NCI-H146 treated with DMSO at 0.1 percent for 48 hours (cell line): Measurements from ENCODE around the gene PPP1R2C.

Experiments
- DNase-seq: peaks from one replicate; lab custom pipeline; 2025; ENCODE audit not compliant: unreplicated experiment; lab: John Stamatoyannopoulos, UW

Gene PPP1R2C

DNA sequence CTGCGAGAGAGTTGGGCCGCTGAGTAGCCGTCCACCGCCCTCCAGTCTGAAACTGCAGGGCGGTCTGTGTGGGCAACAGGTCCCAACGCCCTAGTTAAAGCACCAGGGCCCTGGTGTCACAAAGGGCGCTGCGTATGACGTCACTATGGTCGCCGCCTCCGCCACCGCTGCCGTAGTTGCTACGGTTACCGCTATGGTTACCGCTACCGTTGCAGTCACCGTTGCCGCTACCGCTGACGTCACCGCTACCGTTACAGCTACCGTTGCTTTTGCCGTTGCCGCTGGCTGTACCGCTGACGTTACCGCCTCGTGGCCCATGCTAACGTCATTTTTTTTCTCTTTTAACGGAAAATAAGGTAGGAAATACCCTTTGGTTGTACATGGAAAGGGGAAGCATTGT, at the start of gene PPP1R2C:
PPP1R2C (minus strand) TSS at position 68 of the 400 bp plus-strand sequence. CDS start 84 bp downstream, outside the sequence.
- no peak for DNase-seq

DNA sequence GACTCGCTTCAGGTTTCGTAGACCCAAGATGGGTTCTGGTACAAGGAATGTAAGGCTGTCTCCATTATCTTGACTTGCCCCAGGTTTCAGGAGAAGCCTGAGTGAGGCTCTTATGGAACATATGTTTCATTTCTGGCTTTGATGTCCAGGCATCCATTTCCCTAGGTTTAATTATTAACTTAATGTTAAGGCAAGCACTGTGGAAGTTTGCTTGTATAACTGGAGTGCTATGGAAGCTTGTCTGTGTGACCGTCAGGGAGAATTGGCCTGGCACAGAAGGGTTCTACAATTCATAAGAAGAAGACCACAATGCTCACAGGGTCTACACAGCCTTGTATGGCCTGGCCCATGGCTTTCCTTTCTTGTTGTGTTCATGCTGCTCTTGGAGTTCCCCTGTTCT, 47.2 kb upstream of the PPP1R2C start:
- DNase-seq: no peak

DNA sequence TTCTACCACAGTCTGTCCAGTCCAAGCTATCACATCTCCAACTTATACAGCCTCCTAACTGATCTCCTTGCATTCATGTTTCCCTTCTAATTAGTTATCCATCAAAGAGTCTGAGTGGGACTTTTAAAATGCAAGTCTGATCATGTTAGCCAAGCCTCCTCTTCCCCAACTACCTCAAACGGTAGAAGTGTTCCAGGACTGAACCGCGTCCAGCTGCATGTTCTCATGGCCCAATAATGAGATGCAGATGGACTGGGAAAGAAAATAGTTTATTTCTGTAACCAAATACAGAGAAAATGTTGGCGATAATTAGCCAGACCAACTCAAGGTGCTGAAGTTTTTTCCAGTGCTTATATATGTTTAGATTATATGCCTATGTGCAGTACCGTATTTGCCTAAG, 46.6 kb upstream of the PPP1R2C start:
- no peak for DNase-seq

DNA sequence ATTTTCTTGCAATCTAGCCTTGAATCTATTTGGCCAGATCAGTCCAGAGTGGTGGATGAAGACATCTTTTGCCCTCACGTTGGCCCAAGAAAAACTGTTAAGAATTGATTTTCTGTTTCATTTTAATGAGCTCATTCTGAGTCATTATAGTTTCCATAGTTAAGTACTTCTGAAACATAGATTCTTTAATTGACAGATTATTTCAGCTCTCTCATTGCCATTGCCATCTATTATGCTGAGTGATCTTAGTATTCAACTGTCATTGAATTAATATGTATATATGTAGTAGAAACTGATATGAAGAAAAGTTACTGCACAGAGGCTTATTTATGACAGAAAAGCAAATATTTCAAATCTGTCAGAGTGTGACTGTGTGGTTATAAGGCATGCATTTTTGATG, 45.5 kb upstream of the PPP1R2C start:
- DNase-seq: no peak

DNA sequence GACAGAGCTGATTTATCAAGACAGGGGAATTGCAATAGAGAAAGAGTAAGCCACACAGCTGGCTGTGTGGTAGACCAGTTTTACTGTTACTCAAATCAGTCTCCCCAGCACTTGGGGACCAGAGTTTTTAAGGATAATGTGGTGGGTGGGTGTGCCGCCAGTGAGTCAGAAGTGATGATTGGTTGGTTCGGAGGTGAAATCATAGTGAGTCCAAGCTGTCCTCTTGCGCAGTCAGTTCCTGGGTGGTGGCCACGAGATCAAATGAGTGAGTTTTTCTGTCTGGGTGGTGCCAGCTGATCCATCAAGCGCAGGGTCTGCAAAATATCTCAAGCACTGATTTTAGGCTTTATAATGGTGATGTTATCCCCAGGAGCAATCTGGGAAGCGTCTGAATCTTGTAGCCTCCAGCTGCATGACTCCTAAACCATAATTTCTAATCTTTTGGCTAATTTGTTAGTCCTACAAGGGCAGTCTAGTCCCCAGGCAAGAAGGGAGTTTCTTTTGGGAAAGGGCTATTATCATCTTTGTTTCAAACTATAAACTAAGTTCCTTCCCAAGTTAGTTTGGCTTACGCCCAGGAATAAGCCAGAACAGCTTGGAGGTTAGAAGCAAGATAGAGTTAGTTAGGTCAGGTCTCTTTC, 44.0 kb upstream of the PPP1R2C start:
- DNase-seq: no peak

DNA sequence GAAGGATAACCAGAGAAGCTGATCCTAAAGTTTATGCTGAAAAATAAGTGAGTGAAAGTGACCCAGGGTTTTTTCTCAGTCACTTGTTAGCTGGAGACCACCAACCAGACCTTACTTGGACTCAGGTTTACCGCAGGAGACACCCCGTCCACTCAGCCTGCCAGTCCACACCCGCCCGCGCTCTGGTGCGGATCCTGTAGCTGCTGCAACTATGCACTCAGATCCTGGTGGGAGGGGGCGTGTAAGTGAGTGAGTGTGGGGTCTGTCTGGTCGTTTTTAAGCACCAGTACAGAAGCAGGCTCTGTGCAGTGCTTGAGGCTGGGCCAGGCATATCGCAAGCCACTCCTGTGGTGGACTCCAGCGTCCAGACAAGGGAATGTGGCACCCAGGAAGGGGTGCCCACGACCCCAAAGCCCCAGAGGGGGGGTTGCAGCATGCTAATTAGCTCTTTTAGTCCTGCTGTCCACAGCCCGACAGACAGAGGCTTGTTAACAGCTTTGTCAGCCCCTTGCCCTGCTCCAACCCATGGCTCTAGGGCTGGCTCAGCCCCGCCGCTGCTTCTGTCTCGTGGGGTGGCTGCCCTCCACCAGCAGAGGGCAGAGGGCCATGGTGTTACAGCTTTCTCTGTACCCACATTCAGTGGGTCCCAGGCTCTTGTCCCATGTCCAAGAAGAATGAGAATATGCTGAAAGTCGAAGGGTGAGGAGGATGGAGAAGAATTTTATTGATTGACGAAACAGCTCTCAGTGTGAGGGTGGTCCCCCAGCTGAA, 40.4 kb upstream of the PPP1R2C start:
- no peak for DNase-seq

DNA sequence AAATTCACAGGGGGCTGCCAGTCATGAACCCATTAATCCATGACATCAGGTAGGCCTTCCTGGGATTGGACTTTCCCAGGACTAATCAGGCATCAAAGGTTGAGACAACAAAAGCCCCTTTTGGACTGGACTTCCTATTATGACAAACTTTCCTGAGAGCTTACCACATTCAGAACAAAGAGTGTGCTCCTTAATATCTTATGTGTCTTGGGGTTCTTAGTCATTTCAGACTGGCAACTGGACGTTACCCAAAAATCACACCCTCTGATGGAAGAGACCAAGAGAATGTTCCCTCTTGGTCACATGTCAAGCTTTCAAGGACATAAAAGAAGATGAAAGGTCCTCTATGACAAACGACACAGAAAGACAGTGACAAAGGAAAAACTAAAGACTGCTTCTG, 31.6 kb upstream of the PPP1R2C start:
- no peak for DNase-seq

DNA sequence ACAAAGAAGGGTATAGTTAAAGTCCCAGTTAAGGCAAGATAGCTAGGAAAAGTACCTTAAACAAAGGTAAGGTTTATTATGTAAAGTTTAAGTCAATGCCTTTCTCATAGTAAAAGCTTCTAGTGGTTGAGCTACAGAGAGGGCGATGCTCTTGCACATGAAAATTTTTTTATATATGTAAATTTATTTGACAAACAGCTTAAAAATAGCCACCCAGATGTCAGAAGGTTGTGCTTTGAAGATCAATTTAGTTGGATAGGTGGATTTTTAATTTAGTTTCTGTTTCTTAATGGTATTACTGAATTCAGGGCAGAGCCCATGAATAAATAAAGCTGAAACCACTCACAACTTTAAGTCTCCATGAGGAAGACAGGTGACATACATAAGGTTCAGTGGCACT, 29.4 kb upstream of the PPP1R2C start:
- no peak for DNase-seq

DNA sequence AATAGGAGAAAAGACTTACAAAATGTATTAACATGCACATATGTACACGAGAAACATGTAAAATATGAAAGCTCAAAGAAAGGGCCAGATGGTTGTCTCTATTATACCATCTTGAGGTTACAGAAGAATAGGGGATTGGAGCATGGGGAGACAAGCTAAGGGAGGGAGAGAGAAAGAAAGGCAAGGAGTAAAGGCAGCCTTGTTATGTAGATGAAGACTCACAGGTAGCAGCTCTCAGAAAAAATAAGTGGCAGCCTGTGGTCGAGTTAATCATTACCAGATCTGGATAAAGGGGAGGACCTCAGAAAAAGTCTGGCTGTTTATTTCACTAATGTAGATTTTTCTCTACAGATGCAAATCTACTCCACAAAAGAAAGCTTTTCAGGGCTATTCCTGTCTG, 26.6 kb upstream of the PPP1R2C start:
- DNase-seq: no peak

DNA sequence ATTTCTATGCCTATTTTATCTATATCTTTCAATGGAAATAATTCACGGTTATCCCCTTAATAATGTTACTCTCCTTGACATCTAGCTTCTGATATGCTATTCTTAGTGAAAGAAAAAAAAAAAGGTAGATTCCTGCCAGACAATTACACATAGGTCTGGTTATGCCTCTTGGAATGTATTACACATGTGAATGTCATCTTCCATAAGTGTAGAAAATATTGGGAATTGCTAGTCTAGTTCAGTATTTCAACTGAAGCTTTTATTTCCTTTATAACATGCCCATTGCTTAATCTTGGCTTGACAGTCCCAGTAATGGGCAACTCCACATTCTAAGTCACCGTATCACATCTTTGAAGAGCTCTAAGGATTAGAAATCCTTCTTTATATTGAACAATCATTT, 25.4 kb upstream of the PPP1R2C start:
- no peak for DNase-seq

DNA sequence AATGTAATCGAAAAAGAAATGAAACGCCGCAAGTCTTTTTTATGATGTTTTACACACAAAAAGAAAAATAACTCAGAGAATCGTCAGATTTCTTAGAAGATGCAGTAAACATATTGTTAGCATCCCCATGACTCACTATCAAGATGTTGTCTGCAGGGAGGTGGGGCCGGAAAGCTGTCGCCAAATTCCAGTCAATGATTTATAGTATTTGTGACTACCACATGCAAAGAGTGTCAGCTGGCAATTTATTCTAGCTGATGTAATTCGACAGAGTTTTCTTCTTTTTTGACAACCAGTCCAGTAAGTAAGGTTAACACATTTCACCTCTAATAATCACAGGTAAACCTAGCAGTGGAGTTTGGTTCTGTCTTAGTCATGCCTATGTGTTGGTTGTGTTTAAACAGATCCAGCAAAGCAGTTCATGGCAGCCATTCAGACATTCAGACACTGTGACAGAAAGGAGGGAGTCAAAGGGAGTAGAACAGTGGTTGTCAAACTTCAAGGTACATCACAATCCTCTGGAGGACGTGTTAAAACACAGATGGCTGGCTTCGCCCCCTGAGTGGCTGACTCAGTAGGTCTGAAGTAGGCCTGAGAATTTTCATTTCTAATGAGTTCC, 19.8 kb upstream of the PPP1R2C start:
- DNase-seq: no peak

DNA sequence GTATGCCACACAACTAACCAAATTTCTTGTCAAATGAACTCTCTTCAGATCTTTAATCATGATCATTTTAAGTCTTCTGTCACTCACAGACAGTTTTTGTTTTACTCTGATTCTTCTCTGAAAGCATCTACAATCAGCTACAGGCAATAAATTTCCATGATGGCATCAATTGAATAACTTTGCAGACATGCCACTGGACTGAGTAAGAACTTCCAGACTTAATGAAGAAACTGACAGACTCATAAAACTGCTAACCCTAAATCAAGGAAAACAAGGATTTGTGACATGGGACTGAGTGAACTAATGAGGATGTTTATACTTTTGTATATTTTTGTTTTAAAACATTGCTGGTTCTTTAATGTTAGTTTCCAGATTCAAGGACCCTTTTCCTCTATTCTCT, 5.5 kb upstream of the PPP1R2C start:
- no peak for DNase-seq

DNA sequence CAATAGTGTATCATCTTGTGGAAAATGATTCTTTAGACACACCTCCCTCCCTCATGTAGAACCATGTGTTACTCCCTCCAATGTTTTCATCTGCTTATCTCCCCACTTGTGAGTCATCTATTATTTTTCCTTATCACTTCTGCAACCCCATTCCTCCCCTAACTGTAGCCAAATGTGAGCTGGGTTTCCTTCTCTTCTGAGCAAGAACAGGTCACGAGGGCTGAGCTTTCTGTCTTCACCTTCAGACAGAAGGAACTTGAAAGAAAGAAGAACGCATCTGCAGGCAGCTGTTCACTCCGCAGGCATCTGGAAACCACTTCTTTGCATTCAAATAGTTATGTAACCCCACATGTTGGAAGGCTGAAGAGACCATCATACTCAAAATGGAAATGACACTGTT, 1.8 kb downstream of the PPP1R2C start:
- no peak for DNase-seq

DNA sequence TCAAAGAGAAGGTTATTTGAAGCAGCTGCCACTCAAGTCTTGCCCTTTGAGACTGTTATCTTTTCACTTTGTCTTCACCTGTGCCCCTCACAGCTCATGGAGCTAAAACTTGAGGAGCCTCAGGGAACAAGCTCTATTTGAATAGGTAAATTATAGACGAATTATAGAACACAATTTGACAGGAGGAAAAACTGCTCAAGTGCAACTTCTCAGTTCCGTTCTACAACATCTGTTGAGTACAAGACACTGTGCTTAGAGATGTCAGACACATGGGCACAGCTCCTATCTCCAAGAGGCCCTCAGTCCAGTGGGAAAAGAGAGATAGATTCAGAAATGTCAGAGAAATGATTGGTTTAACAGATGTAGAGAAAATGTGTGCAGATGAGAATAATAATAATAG, 5.1 kb downstream of the PPP1R2C start:
- DNase-seq: no peak

DNA sequence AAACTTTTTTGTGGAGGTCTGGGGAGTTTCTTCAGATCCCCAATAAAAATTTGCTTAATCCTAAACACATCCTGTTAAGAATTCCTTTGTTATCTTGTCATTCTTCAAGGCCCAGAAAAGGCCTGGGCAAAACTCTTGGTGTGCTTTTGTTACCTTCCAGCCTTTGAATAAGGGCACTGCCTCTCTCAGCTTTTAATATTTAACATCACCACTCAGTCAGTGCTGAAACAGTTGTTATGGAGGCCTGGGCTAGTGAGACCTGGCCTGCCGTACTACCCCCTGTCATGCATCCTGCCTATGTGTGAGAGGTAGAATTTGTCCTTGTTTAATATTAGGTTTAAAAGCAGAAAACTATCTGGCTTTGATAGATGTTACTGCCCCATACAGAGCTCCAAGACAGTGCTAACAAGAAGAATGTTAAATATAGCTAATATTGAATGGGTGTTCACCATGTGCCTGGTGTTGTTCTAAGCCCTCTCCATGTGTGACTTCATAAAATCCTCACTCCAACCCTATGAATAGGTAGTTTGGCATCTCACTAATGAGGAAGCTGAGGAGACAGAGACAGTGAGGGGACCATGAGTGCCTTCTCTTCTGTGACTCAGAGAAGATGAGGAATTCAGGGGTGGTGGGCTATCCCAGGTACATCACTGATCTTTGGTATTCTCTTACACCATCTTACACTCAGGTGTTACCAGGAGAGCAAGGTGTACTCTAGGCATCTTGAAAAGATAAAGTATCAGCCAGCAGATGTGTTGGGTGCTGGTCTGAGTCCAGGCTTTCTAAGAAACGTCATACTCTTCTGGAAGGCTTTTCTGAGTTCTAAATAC, 6.2 kb downstream of the PPP1R2C start:
- no peak for DNase-seq

DNA sequence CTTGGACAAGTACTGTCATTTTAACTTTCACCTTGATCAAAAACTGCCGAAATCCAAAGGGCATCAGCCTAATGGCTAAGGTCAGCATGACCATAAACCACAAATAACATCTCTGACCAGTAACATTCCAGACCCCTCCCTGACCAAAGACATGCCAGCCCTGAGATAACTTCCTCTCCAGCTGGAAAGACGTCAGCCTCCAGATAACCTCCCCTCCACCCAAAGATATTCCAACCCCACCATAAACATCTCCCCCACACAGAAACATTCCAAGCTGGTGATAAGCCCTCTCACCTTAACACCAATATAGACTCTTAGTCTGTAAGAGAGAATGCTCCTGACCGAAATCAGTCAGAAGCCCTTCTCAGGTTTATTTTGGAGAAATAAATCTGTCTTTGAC, 7.4 kb downstream of the PPP1R2C start:
- no peak for DNase-seq

DNA sequence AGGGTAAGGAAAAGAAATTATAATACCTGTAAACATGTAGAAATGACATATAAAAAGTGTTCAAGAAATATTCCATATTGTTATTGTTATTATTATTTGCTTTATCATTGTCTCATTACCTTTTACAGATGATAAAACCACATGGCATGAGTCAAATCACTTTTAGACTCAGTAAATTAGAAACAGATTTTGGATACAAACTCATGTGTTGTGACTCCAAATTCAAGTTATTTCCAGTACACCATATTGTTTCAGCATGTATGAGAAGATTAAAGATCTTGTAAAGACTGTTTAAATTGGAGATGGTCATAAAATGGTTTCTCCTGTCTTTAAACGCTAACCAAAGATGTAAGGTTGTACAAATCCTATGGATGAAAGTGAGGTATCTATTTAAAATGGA, 18.1 kb downstream of the PPP1R2C start:
- DNase-seq: no peak

DNA sequence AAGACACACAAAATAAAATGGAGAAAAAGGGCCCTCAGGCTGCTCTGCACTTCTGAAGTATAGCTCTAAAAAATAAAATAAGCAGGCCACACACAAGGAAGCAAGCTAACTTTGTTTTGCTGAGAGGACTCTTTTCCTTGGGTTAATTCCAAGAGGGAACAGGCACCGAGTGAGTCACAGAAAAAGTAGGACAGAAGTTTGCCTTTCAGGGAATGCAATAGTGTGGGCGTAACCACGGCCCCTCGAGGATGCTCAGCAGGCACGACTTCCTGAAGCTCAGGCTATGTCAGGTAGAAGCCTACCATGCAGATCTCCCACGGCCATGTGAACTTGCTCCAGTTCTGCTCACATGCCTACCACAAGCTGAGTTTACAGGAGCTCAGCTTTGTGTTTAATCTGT, 22.1 kb downstream of the PPP1R2C start:
- no peak for DNase-seq

DNA sequence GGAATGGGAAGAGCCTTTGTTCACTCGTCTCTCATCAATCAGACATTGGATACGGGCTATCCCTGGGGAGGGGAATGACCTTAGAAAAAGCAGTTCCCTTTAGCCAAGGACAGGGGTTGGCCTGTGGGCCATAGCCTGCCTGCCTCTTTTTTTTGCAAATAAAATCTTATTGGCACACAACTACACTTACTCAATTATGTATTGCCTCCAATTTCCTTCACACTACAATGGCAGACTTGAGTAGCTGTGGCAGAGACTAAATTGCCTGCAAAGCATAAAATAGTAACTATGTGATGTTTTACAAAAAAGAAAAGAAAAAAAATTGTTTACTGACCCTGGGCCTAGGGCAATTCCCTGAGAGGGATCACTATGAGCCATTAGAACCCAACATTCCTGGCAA, 23.4 kb downstream of the PPP1R2C start:
- DNase-seq: no peak

DNA sequence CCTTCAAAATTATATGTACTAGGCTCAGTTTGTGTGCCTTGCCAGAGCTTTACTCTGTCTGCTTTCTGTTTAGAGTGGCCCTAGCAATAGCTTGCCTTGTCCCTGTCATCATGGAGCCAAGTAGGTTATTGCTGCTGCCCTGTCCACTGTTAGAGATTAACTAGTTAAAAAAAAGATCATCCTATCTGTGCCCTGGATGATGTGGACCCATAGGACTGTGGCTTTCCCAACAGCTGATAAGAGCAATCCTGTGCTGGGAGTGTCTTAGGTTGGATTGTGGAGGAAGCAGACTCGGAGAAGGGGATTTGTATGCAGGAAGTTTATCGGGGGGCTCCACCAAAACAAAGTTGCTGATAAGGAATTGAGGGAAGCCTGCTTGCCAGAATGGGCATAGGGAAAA, 23.8 kb downstream of the PPP1R2C start:
- DNase-seq: no peak

DNA sequence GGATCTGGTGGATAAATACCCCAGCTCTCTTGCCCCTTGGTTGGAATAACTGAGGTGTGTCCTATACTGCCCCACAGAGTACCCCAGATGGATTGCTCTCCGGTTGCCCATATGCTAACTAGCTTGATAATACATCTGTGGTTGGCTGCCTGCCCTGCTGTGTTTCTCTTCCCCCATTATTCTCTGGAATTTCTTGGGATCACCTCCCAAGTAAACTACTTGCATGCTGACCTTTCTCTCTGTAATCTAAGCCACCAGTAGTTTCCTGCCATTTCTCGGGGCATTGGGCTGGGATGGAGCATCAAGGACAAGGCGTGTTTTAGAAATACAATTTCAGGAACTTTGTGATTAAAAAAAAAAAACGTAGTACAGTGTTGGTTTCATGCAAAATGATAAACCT, 25.2 kb downstream of the PPP1R2C start:
- DNase-seq: no peak

DNA sequence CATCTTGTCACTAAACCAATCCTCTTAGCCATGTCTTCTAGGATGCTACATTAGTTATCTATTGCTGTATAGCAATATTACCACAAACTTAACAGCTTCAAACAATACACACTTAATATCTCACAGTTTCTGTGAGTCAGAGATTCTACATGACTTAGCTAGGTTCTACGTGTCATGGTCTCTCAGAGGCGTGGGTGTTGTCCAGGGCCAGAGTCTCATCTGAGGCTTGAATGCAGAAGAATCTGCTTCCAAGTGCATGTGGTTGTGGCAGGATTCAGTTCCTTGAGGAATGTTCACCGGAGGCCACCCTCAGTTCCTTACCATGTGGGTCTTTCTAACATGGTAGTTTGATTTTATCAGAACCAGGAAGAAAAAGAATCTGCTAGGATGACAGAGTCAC, 26.4 kb downstream of the PPP1R2C start:
- DNase-seq: no peak
